Stimulated activated CD8-positive, alpha-beta memory T cell treated with anti-CD3 and anti-CD28 coated beads, Interleukin-12 subunit alpha, Interleukin-12 subunit beta, amount 100 ng/mL, for 1 hour (primary cell): Measurements from ENCODE around the gene LTBP2.
"Not testable (repeated sequence)": the region's sequence is repeated elsewhere in the genome, so short reads cannot be mapped to it uniquely, and the experiment has no call there.

ENCODE experiments used
- DNase-seq: peaks from one replicate; pipeline ENCODE4 v3.0.0-alpha.2; 2020; ENCODE audit warnings: low read depth

LTBP2 gene

DNA sequence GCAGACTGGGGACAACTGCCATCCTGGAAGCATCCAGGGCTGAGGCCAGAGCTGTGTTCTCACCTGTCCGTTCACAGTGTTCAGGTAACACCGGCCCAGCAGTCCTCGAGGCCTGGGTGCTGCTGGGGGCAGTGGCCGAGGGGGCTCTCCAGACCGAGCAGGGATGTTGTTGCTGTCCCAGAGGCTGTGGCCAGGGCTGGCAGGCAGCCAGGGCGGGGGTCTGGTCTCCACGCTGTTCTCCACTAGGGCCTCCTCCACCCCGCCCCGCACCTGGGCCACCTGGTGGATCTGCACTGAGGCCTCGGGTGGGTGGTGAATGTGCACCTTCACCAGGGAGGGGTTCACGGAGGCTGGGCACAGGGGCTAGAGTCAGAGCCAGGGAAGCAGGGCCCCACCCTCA, 61.0 kb downstream of the LTBP2 start:
- no peak for DNase-seq

- DNase-seq = no peak
These were observed 62.0 kb downstream of the LTBP2 start for GRCh38 chr14:74550071-74550470.

GRCh38 chr14:74549588-74549987, 62.4 kb downstream of the LTBP2 start:
- no peak for DNase-seq

- DNase-seq = no peak
These were observed 63.2 kb downstream of the LTBP2 start for GRCh38 chr14:74548881-74549280.

GRCh38 chr14:74547331-74547927, 64.6 kb downstream of the LTBP2 start:
- DNase-seq = no peak

DNA sequence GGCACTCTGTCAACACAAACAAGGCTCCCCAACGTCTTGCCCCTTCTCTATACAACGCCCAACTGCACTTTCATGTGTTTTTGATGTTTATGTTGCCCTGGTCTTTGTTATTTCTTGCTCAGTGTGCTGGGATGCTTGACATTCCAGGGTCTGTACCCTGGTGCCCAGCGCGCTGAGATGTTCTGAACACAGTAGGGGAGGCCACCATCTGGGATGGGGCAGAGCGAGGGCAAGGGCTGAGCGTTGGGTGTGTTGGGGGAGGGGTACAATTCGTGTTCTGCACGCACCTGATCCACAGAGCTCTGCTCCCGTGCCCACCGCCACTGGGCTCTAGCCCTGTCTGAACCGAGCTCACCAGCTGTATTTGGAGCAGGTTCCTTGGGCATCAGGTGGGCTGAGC, 65.6 kb downstream of the LTBP2 start:
- no peak for DNase-seq

GRCh38 chr14:74545386-74545785, 66.7 kb downstream of the LTBP2 start:
- no peak for DNase-seq

- DNase-seq = no peak
These were observed 68.1 kb downstream of the LTBP2 start for GRCh38 chr14:74543771-74544438.

GRCh38 chr14:74542056-74542685, 69.9 kb downstream of the LTBP2 start:
- DNase-seq = no peak

- no peak for DNase-seq
These were observed 70.8 kb downstream of the LTBP2 start for GRCh38 chr14:74541225-74541624.

DNA sequence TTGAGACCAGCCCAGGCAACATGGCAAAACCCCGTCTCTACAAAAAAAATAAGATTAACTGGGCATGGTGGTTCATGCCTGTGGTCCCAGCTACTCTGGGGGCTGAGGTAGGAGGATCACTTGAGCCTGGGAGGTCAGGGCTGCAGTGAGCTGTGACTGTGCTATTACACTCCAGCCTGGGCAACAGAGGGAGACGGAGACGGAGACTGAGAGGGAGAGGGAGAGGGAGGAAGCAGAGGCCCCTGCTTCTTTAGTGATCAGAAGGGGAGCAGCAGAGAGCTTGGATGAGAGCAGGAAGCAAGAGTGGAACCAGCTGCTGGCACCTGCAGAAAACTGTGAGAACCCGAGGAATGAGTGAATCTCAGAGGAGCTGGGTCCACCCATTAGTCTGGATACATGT, 72.5 kb downstream of the LTBP2 start:
- no peak for DNase-seq

DNA sequence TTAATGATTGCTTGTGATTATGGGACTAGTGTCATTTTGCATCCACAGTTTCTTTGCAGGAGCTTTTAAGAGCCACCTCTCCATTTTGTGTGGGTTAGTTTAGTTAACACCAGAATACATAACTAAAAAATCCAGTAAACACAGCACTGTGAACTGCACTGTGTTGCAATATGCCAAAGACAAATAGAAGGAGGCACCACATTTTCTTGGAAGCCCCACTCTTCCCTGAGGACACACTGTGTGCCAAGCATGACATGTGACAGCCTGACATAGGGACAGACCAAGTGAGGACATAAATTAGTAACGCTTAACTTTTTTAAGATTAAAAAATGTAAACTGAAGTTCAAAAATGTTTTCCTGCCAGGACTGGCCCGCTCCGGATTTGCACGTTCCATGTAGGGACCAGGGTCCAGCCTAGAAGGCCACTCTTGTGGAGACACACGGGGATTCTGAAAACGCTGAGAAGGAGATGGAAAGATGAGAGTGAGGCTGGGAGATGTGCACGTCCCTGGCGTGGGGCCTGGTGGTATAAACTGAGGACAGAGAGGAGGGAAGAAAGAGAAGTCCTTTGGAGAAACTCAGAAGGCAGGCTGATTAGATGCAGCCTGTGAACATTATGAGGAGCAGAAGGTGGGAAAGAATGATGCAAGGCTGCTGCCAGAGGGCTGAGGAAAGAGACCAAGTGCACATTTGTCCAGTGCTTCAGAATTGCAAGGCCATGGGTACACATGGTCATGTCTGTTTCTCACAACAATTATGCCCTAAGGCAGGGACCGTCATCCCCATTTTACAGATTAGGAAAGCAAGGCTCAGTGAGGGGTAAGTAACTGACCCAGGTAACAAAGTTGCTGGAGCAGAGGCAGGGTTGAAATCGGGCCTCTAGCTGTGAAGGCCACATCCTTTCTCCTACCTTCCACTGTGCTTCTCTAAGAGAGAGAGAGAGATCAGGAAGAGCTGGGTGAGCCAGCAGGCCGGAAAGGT, 73.3 kb downstream of the LTBP2 start:
- no peak for DNase-seq

- DNase-seq = not testable (repeated sequence)
These were observed 75.7 kb downstream of the LTBP2 start for GRCh38 chr14:74536336-74536735.

DNA sequence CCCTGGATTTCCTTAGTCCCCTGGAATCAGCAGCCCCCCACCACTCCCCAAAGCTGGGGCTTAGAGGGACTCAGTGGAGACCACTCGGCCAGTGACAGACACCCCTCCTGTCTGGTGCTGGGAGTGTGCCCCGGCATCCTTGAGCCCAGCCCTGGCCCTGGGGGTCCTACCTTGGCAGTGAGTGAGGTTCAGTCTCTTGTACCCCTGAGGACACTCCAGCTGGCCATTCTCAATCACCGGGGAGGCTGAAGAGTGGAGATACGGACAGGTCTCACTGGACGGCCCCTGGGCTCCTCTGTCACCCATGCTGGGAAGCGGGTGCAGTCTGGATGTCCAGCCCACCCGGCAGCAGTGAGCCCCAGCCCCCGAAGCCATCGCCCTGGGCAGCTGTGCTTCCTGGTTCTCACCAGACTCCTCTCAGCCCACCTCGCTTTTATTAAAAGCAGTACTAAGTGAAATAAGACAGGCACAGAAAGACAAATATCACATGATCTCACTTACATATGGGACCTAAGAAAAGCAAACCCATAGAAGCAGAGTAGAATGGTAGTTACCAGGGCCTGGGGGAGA, 76.2 kb downstream of the LTBP2 start:
- DNase-seq = no peak

GRCh38 chr14:74533576-74533975, 78.5 kb downstream of the LTBP2 start:
- no peak for DNase-seq

GRCh38 chr14:74532246-74532645, 79.8 kb downstream of the LTBP2 start:
- DNase-seq = no peak

GRCh38 chr14:74531467-74531866, 80.6 kb downstream of the LTBP2 start:
- no peak for DNase-seq

- no peak for DNase-seq
These were observed 81.0 kb downstream of the LTBP2 start for GRCh38 chr14:74531006-74531405.

GRCh38 chr14:74528886-74529285, 83.2 kb downstream of the LTBP2 start:
- no peak for DNase-seq

DNA sequence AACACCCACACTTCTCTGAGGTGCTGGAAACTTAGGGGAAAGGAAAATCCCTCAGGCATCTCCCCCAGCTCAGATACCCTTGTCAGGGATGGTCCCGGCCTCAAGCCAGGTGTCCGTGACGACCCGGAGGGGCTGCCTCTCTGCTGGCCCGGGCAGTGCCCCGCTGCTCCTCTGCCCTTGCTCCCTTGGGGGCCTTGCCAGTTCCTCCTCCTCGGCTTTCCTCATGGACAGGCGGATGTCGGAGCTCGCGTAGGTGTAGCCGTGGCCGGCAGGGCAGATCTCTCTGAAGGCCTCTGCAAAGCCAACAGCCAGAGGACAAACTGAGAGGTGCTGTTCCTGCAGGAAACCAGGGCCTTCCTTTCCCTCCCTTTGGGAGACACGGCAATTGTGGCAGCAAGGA, 83.6 kb downstream of the LTBP2 start:
- DNase-seq = no peak

DNA sequence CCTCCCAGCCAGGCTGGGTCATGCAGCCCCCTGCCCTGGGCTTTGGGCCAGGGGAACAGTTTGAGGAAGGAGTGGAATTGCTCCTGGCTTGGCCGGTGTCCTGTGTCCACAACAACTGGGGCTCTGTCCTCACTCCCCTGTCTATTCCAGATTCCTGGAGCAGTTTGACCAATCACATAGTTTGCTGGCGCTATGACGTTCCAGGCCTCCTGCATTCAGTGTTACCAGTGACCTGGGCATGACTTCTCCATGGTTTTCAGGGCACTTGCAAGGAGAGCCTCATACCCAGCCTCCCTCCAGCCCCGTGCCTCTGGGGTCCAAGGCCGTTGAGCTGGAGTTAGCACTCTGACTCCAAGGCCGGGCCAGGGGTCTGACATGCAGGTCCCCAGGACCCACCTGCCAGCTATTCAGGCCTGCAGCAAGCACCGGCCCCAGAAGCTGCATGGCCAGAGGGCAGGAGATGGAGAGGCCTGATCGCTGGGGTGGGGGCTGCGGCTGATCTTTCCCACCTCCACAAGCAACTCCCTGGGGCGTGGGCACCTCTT, 84.2 kb downstream of the LTBP2 start:
- DNase-seq = no peak
